22Rv1 (cell line): ENCODE results near the gene TAF7L.
"Not testable (repeated sequence)": the region's sequence is repeated elsewhere in the genome, so short reads cannot be mapped to it uniquely, and the experiment has no call there.

Experiments used
- H3K27ac ChIP-seq: fragments of 450-650 bp; 2 replicates; pipeline ENCODE4 v1.5.1; 2017
- CTCF ChIP-seq: fragments of 450-650 bp; IDR thresholded peaks from 2 replicates; pipeline ENCODE4 v1.5.1; 2017; ENCODE audit warnings: mild to moderate bottlenecking
- ZFX ChIP-seq: fragments of 450-650 bp; IDR thresholded peaks from 2 replicates; pipeline ENCODE4 v1.6.1; 2017; ENCODE audit warnings: antibody characterized with exemption, borderline replicate concordance

TAF7L gene, protein sequence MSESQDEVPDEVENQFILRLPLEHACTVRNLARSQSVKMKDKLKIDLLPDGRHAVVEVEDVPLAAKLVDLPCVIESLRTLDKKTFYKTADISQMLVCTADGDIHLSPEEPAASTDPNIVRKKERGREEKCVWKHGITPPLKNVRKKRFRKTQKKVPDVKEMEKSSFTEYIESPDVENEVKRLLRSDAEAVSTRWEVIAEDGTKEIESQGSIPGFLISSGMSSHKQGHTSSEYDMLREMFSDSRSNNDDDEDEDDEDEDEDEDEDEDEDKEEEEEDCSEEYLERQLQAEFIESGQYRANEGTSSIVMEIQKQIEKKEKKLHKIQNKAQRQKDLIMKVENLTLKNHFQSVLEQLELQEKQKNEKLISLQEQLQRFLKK

GRCh38 chrX:101290957-101291603 lies at the start of gene TAF7L:
TSS of gene TAF7L (minus strand) at chrX:101291334. CDS start at chrX:101287543, 3,791 bp downstream.
- no peak for TF ChIP-seq CTCF
- no peak for TF ChIP-seq ZFX

DNA sequence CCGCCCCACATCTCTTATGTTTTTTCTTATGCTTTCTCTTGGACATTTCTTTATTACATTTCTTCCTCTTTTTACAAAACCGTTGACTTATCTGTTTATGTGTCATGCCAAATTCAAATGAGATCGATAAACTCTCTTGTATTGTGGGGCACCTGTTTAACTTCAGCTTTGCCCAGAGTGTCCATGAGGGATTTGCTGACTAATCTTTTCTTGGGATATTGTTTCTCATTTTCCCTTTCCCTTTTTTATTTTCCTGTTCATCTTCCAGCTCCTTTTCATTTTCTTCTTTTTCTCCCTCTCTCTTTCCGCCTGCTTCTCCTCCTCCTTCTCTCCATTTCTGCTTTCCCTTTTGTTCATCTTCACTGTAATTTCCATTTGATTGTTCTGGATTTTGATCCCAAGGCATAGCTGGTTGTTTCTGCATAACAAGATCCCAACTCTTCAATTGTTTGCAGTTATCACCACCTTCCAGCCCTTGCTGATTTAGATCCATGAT lies 46.7 kb upstream of the TAF7L start:
- TF ChIP-seq CTCF (no peak), ZFX (no peak)
- H3K27ac ChIP-seq, result no peak overlapping the region

More at GRCh38 chrX:101290957-101291603, at the start of gene TAF7L:
- no peak within 1 kb of the TSS for H3K27ac ChIP-seq

DNA sequence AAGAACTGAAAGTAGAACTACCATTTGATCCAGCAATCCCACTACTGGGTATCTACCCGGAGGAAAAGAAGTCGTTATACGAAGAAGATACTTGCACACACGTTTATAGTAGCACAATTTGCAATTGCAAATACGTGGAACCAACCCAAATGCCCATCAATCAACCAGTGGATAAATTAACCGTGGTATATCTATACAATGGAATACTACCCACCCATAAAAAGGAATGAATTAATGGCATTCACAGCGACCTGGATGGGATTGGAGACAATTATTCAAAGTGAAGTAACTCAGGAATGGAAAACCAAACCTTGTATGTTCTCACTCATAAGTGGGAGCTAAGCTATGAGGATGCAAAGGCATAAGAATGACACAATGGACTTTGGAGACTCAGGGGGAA lies 43.2 kb upstream of the TAF7L start:
- H3K27ac ChIP-seq, result not testable (repeated sequence)

DNA sequence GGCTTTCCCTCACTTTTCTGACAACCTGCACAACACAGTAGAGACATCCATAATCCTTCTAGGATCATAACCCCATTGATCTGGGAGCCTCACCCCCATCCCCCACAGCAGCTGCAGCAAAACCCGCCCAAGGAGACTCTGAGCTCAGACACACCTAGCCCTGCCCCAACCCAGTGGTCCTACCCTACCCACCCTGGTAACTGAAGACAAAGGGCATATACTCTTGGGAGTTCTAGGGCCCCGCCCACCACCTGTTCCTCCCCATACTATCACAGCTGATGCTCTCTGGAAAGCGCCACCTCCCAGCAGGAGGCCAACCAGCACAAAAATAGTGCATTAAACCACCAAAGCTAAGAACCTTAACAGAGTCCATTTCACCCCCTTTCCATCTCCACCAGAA lies 35.5 kb upstream of the TAF7L start:
- H3K27ac ChIP-seq, result not testable (repeated sequence)

- H3K27ac ChIP-seq, result no peak overlapping the region
- TF ChIP-seq ZFX, result no peak
- no peak for TF ChIP-seq CTCF
Measured at GRCh38 chrX:101303790-101304189, 12.7 kb upstream of the TAF7L start.

- H3K27ac ChIP-seq, result not testable (repeated sequence)
Measured at GRCh38 chrX:101295603-101296002, 4.5 kb upstream of the TAF7L start.

DNA sequence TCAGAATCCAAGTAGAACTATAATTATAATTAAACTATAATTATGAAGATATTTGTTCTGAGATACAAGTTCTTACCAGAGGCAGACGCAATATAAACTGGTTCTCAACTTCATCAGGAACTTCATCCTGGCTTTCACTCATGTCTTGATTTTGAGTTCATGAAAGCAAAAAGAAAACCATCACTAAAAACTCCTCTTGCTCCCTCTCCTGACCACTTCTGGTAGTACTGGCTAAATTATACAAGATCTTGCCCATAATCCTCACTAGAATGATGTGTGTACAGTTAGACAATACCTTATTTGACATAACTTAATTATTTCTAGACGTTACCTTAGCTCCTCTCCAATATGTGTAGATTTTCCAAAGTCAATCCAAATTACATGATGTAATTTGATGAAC lies 3.7 kb downstream of the TAF7L start:
- no peak overlapping the region for H3K27ac ChIP-seq
- no peak for TF ChIP-seq ZFX
- peak; percentile 57 for TF ChIP-seq CTCF

GRCh38 chrX:101276238-101276637 lies 14.9 kb downstream of the TAF7L start:
- no peak overlapping the region for H3K27ac ChIP-seq
- no peak for TF ChIP-seq ZFX
- TF ChIP-seq CTCF, result no peak

DNA sequence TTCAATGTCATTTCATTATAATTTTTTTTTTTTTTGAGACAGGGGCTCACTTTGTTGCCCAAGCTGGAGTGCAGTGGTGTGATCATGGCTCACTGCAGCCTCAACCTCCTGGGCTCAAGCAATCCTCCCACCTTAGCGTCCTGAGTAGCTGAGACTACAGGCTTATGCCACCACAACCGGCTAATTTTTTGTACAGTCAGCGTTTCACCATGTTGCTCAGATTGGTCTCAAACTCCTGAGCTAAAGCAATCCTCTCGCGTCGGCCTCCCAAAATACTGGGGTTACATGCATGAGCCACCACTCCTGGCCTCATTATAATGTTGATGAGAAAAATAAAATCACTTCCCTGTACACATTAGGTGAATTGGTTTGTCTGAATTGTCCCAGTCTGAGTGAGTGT lies 16.9 kb downstream of the TAF7L start:
- H3K27ac ChIP-seq, result no peak overlapping the region
- TF ChIP-seq ZFX (no peak), CTCF (no peak)
